Ureter (tissue), 1 donor: Measurements from ENCODE around the gene IMPA2. TPM values are rescaled to one million over a fixed set of nuclear protein-coding genes. Genes with fewer than 3 reads are reported as not detected.
A peak's percentile ranks its signal among the peaks of the same experiment; 100 is the strongest.
"Not testable (repeated sequence)": the region's sequence is repeated elsewhere in the genome, so short reads cannot be mapped to it uniquely, and the experiment has no call there.

Experiments
- DNase-seq: peaks from one replicate; pipeline ENCODE4 v3.0.0-alpha.2; 2020; ENCODE audit warnings: low spot score
- total RNA-seq: library from RNA; stranded (reverse); gene quantifications from one replicate; pipeline ENCODE4 v1.2.4, GENCODE V29; 2023
- donor health status: DM: yes; HTN: yes; CAD: no.

IMPA2 gene
- total RNA-seq, 1 donor from 2014 or later, result 14.3 TPM

DNA sequence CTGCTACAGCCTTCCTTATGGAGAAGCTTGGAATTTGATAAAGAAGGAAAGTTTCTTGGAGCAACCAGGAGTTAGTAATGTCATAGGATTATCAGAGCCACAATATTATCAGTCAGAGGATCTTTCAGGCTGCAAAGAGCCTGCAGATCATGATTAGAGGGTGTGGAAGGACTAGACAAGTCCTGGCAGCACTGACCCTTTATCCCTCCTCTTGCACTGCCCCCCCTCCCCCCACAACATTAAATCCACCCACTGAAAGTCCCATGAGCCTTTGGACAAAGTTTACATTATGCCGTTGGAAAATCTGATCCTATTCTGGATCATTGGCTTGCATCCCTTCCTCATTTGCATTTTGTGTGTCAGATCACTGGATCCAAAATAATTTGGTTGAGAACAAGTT lies 18.7 kb upstream of the IMPA2 start:
- DNase-seq, result no peak

DNA sequence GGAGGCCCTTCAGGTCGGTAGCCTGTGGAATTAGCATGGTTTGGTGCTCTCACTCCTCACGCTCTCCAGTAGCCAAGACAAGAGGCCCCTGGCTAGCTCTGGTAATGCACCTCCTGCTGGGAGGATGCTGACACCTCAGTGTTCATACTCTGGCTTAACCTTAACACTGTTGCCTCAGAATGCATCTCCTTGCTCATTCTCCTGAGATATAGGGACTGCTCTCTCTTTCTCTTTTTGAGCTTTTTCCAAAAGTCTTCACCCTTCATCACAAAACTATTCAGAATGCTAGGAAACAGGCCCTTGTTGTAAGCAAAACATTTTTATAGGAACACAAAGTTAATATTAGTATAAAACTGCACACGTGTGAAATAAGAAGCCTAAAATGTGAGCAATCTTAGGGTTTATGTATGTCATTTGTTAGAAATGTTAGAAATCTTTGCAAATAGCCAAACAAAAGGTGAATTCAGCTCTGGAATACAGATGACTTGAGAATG lies 17.3 kb upstream of the IMPA2 start:
- no peak for DNase-seq

GRCh38 chr18:11969904-11970835 lies 11.1 kb upstream of the IMPA2 start:
- no peak for DNase-seq

GRCh38 chr18:11970836-11971226 lies 10.5 kb upstream of the IMPA2 start:
- DNase-seq, result not testable (repeated sequence)

DNA sequence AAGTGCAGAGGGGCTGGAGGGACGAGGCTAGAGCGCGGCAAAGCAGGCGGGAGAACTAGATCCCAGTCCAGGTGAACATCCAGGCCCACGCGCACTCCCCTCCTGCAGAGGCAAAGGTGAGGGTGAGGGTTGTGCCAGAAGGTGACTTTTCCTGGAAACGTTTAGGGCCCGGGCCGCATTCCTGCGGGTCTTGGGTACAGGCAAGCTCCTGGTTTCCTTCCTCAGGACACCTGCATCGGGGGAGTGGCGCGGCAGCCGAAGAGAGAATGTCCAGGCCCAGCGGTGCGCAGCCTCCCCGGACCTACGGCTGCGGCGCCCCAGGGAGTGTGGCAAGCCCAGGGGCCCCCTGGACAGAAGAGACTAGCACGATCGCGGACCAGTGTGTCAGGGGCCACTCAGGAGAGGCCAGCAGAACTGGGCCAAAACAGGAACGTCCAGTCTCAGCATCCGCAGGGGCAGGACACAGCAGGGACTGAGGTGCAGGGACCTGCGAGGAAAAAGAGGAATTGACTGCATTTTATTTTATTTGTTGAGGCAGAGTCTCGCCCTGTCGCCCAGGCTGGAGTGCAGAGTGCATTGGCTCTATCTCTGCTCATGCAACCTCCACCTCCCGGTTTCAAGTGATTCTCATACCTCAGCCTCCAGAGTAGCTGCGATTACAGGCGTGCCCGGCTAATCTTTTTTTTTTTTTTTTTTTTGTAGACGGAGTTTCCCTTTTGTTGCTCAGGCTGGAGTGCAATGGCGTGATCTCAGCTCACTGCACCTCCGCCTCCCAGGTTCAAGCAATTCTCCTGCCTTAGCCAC lies 8.7 kb upstream of the IMPA2 start:
- no peak for DNase-seq

- no peak for DNase-seq
Observed at GRCh38 chr18:11974741-11975325, 6.5 kb upstream of the IMPA2 start.

DNA sequence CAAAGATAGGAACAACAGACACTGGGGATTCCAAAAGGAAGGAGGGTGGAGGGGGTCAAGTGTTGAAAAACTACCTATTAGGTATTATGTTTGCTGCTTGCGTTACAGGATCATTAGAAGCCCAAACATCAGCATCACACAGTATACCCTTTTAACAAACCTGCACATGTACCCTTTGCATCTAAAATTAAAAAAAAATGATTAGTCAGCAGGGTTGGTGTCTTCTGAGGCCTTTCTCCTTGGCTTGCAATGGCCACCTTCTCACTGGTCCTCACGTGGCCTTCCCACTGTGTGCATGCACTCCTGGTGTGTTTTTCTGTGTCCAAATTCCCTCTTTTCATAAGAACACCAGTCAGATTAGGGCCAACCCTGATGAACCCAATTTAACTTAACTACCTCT lies 5.6 kb upstream of the IMPA2 start:
- DNase-seq, result no peak

GRCh38 chr18:11976315-11977152 lies 4.8 kb upstream of the IMPA2 start:
- DNase-seq, result no peak

- no peak for DNase-seq
Observed at GRCh38 chr18:11977153-11977466, 4.2 kb upstream of the IMPA2 start.

DNA sequence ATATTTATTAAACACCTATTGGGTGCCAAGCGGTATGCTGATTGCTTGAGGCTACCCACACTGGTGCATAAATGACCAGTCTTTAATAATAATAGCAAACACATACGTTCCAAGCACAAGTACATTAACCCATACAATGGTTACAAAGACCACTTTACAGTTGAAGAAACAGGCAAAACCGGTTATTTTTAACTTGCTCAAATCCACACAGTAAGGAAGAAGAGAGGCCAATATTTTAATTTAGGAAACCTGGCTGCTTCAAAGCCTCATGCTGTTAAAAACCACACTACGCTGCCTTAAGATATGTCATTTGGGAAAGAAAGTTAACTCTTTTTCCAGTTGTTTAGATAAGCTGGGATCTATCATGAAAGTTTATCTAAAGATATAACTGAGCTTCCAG lies 2.4 kb upstream of the IMPA2 start:
- no peak for DNase-seq

GRCh38 chr18:11980163-11980493 lies 1.2 kb upstream of the IMPA2 start:
- DNase-seq, result no peak

DNA sequence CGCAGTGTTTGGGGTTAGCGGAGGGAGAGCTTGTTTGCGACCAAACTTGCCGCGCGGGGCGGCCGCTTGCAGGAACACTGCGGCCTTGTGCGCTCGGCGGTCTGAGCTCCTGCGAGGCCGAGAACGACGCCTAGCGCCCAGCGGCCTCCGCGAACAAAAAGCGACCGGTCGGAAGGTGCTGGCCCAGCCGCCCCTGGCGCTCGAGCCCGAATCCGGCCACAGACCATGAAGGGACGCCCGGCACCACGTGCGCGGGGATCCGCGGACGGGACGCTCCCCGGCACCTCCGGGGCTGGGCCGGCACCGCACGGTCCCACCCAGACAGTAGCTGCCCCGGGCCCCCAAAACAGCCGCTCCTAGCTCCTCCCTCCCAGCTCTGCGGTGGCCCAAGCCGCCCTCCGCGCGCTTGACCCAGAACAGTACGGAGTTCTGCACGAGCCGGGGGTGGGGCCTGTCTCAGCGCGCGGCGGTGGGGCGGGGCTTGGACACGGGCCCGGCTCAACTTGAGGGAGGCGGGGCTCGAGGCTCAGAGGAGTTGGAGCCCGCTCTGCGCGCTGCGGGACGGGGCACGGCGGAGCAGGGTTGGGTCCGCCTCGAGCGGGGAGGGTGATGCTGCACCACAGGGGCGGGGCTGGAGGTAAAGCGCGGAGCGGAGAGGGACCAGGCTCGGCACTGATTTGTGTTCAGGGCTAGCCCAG lies 664 bp upstream of the IMPA2 start:
- peak; percentile 98 for DNase-seq

DNA sequence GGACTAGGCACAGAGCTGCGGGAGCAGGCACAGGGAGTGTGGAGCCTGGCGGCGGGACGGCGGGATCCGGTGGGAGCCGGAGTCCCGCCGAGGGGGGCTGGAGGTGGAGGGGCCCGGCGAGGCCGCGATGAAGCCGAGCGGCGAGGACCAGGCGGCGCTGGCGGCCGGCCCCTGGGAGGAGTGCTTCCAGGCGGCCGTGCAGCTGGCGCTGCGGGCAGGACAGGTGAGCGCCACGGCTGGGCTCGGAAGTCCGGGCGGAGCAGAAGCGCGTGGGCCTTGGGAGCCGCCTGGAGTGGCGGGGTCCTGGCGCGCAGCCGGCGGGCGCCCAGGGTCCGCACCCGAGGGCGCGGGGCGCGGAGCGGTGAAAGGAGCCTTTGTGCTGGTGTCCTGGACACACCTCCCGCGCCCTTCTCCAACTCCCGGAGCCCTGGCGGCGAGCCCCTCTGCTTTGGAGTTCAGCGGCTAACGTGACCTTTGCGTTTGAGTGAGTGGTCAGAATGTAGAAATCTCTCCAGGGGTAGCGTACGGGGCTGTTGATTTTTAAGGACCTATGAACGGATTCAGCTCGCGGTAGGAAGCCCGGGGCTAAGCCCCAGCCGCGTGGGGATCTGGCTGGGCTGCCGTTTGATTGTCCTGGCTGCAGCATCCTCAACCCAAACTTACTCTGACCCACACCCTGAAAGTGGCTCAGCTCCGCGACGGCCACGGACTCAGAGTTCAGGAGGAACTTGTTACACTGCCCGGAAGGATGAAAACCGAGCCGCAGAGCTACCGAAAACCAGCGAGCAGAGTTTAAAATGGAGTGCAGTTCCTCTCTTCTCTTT lies 448 bp downstream of the IMPA2 start:
- DNase-seq, result no peak

GRCh38 chr18:11982981-11983380 lies 1.7 kb downstream of the IMPA2 start:
- DNase-seq, result no peak

GRCh38 chr18:11983592-11983991 lies 2.3 kb downstream of the IMPA2 start:
- no peak for DNase-seq

DNA sequence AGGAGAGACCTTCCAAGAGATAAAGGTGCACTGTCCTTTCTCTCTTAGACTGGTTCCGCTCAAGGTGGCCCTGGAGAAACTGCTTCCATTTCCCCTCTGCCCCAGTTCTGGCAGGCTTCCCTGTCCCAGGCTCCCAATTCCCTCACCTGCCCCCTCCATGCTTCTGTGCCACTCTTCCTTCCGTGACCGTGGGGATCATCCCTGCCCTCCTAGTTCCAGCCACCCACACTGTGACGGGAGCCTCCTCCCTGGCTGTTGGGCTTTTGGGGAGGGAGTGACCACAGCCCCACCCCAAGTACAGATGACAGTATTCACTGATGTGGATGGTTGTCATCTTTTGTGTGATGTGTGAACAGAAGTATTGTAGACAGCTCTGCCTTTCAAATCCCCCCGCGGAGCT lies 2.8 kb downstream of the IMPA2 start:
- no peak for DNase-seq

DNA sequence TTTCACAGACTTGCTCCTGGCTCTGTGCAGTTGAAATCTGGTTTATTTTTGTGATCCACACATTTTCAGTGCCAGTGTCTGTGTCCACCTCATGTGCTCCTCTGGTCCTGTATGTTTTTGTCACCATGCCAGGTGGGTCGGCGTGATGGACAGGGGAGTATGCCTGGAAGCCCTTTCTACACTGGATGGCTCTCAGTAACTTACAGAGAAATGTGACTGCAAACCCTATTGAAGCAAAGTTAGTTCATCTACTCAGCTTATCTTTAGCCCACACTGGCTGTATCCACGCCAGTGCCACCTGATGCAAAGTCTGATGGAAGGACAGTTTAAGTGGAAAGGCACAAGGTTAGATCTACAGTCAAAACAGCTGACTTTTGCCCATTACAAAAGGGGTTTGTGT lies 4.3 kb downstream of the IMPA2 start:
- no peak for DNase-seq

DNA sequence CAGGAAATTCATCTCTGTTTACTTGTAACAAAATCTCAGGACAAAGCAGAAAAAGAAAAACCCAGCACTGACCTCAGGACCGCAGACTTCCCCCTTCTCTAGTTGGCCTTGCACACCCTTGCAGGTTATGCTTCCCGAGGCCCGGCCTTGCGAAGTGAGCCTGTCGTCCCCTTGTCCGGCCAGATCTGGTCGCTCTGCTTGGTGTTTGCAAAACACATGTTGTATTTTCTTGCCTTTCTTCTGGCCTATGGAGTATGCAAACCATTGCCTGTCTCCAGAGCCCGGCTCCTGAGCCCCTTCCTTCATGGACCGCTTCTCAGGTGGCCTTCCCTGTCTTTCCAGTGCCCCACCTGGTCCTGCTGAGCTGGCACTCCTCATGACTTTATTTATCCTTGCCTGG lies 4.8 kb downstream of the IMPA2 start:
- DNase-seq, result no peak

GRCh38 chr18:11987527-11987926 lies 6.2 kb downstream of the IMPA2 start:
- no peak for DNase-seq

- DNase-seq, result no peak
Observed at GRCh38 chr18:11989174-11989573, 7.9 kb downstream of the IMPA2 start.
